ENCODE measurements around the gene BCL2L15.

Gene BCL2L15

GRCh38 chr1:113872219-113872935, 15.0 kb downstream of the BCL2L15 start:
- TF ChIP-seq CTCF (IDR thresholded peaks at IDR 0.05) (no peak), ZFX (IDR thresholded peaks at IDR 0.05; ENCODE audit: borderline replicate concordance) (no peak)
- no peak overlapping the region for H3K27ac ChIP-seq

DNA sequence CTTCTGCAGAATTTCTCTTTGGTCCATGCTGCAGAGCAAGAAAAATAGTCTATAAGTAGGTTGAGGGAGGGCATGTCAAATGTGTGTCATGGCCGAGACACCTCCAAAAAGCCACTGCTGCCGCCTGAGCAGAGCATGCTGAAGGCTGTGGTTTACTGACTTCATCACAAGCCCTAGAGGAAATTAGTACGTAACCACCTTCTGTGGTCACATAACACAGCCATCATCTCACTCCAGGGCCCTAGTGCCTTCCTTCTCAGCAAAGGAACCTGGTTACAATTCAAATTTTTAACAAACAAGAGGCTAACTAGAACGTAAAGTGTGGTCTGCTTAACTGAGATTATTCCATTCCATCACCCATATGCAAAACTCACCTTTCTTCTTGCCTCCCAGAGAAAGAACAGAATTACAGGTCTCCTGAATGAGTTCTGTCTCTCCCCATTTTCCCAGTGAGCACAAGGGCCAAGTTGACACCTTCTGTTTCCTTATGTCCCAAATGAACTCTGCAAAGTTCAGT, 15.7 kb downstream of the BCL2L15 start, which contains the start of gene PTPN22:
Gene PTPN22, minus strand, starts transcription at position 116 of the 517 bp plus-strand sequence.
- TF ChIP-seq CTCF (IDR thresholded peaks at IDR 0.05) (no peak), ZFX (IDR thresholded peaks at IDR 0.05; ENCODE audit: borderline replicate concordance) (no peak)
- H3K27ac ChIP-seq = no peak within 1 kb of the TSS

- H3K27ac ChIP-seq = no peak overlapping the region
- TF ChIP-seq CTCF (IDR thresholded peaks at IDR 0.05) (no peak), ZFX (IDR thresholded peaks at IDR 0.05; ENCODE audit: borderline replicate concordance) (no peak)
Observed at GRCh38 chr1:113870778-113871177, 16.6 kb downstream of the BCL2L15 start.

DNA sequence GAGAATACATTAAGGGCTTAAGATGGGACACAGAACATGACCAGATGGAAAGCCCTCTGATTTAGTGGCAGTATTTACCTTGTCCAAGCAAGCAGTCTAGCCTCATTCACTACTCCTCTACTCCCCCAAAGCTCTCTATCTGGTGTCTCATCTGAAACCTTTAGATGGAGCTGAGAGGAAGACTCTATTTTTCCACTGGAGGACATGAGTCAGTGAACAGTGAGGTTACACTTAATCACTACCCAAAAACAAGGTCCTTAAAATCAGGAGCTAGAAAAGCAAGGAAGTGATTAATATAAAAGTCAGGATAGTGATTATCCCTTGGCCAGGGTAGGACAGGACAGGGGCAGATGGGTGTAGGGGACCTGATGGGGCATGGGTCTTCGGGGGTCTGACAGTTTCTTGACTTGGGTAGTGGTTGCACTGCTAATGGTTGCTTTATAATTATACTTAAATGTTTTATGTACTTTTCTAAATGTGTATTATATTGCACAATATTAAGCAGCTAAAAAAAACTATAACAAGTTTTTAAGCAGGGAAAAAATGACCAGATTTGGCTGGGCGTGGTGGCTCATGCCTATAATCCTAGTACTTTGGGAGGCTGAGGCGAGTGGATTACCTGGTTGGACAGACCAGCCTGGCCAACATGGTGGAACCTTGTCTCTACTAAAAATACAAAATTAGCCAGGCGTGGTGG, 18.8 kb downstream of the BCL2L15 start:
- H3K27ac ChIP-seq = no peak overlapping the region
- TF ChIP-seq CTCF (IDR thresholded peaks at IDR 0.05) = no peak
- TF ChIP-seq ZFX (IDR thresholded peaks at IDR 0.05; ENCODE audit: borderline replicate concordance) = no peak

DNA sequence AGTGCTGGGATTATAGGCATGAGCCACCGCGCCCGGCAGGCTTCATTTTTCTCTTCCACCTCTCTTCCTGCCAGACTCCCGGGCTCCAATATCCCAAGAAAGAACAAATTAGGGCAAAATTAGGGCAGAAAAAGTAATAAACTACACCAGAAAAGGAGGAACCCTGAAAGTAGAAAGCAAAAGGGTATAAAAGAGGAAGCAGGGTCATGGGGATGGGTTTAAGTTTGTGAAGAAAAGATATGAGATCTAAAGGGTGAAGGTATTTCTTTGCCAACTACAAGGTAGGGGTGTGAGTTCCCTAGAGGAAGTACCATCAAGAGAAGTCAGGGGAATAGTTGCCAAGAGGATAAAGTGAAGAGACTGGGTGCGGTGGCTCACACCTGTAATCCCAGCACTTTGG, 25.7 kb downstream of the BCL2L15 start:
- TF ChIP-seq CTCF (IDR thresholded peaks at IDR 0.05) (no peak), ZFX (IDR thresholded peaks at IDR 0.05; ENCODE audit: borderline replicate concordance) (no peak)
- H3K27ac ChIP-seq = no peak overlapping the region

GRCh38 chr1:113860891-113861290, 26.5 kb downstream of the BCL2L15 start:
- no peak overlapping the region for H3K27ac ChIP-seq
- no peak for TF ChIP-seq ZFX (IDR thresholded peaks at IDR 0.05; ENCODE audit: borderline replicate concordance)
- TF ChIP-seq CTCF (IDR thresholded peaks at IDR 0.05) = no peak

Measured in 22Rv1 (cell line).